GM12878 (cell line): ENCODE measurements around the gene TUBGCP3. TPM values are rescaled to one million over a fixed set of nuclear protein-coding genes. Genes with fewer than 3 reads are reported as not detected.
A peak's percentile ranks its signal among the peaks of the same experiment; 100 is the strongest.

Experiments used
- ATAC-seq: fragments of 200-7000 bp; cut with Tn5 transposase; 3 replicates; pipeline ENCODE4 v1.9.1; 2020; ENCODE audit warnings: mild to moderate bottlenecking, moderate library complexity
- BruUV-seq: library from RNA; stranded (reverse); fragments of 400-500 nt; replicated peaks from 2 replicates; lab custom pipeline; 2021; lab: Mats Ljungman, UMichigan
- CTCF ChIA-PET: fragments of 300-600 bp; sonication (Branson Sonifier 250); formaldehyde crosslinking; extraction: SDS; loops from one replicate; lab custom pipeline; 2021; ENCODE audit warnings: inconsistent platforms; lab: Yijun Ruan, JAX
- POLR2A ChIA-PET: fragments of 350-600 bp; formaldehyde crosslinking; extraction: SDS; loops from one replicate; lab custom pipeline; 2021; ENCODE audit warnings: inconsistent platforms; lab: Charles Lee
- RAD21 ChIA-PET: fragments of 300-600 bp; sonication (Branson Sonifier 250); formaldehyde crosslinking; loops from one replicate; lab custom pipeline; 2023; ENCODE audit warnings: antibody characterized with exemption; ENCODE audit not compliant: unreplicated experiment; lab: Charles Lee
- SMC1A ChIA-PET: fragments of 300-600 bp; sonication (Branson Sonifier 250); formaldehyde crosslinking; loops from one replicate; lab custom pipeline; 2023; ENCODE audit not compliant: unreplicated experiment, uncharacterized antibody; lab: Charles Lee
- DNase-seq: peaks from one replicate; pipeline ENCODE4 v3.0.0-alpha.2; 2011; ENCODE audit warnings: low read depth, low spot score
- FAIRE-seq: peaks from 3 replicates; lab custom pipeline; 2011; peaks lifted over from hg19 to GRCh38; lab: Jason Lieb, UNC
- H2AFZ ChIP-seq: 2 replicates; pipeline ENCODE4 v1.6.0; 2011; ENCODE audit warnings: low read depth, low read length, control low read depth; ENCODE audit not compliant: control insufficient read depth
- H3K27ac ChIP-seq: 2 replicates; pipeline ENCODE4 v1.5.1; 2011; ENCODE audit warnings: control low read depth; ENCODE audit not compliant: control insufficient read depth, insufficient read depth
- H3K27me3 ChIP-seq, 2 experiments: replicated peaks in 1 of 2; 2 replicates each; pipeline versions ENCODE4 v1.6.0 to v1.6.1; 2011; ENCODE audit warnings: low read length in 1 of 2; ENCODE audit not compliant: control insufficient read depth in 2 of 2, insufficient read depth in 2 of 2
- H3K36me3 ChIP-seq, 2 experiments: 2 replicates each; pipeline ENCODE4 v1.5.1; 2011; ENCODE audit warnings: low read length in 1 of 2; ENCODE audit not compliant: control insufficient read depth in 2 of 2, insufficient read depth in 2 of 2
- H3K4me1 ChIP-seq: 2 replicates; pipeline ENCODE4 v1.6.1; 2011; ENCODE audit warnings: mild to moderate bottlenecking, low read length, moderate library complexity, mixed read lengths; ENCODE audit not compliant: control insufficient read depth, insufficient read depth
- H3K4me2 ChIP-seq: 2 replicates; pipeline ENCODE4 v1.6.0; 2011; ENCODE audit warnings: control low read depth; ENCODE audit not compliant: control insufficient read depth, insufficient read depth
- H3K4me3 ChIP-seq: fragments of 200-600 bp; sonication (generic); 2 replicates; pipeline ENCODE4 v1.5.1; 2016
- H3K79me2 ChIP-seq: 2 replicates; pipeline ENCODE4 v1.6.0; 2011; ENCODE audit warnings: low read length; ENCODE audit not compliant: control insufficient read depth, insufficient read depth
- H3K9ac ChIP-seq: 2 replicates; pipeline ENCODE4 v1.8.0; 2011; ENCODE audit warnings: low read length, control low read depth, mixed read lengths; ENCODE audit not compliant: control insufficient read depth, insufficient read depth
- H3K9me3 ChIP-seq: replicated peaks from 3 replicates; pipeline ENCODE4 v1.5.1; 2011; ENCODE audit warnings: mild to moderate bottlenecking, low read length; ENCODE audit not compliant: control insufficient read depth, insufficient read depth
- H4K20me1 ChIP-seq: 2 replicates; pipeline ENCODE4 v1.6.0; 2011; ENCODE audit not compliant: control insufficient read depth, insufficient read depth
- BRCA1 ChIP-seq: IDR thresholded peaks from 2 replicates; pipeline ENCODE4 v1.6.1; 2011; ENCODE audit warnings: low read depth, low read length, improper control_type of control experiment
- CTCF ChIP-seq, 3 experiments: IDR thresholded peaks in 2 of 3; conservative IDR thresholded peaks in 1 of 3; 2 replicates each; pipeline ENCODE4 v1.5.1; 2011; ENCODE audit warnings: low read depth in 3 of 3, low read length in 3 of 3, mild to moderate bottlenecking in 3 of 3, control low read depth in 2 of 3, moderate library complexity in 2 of 3, inconsistent platforms in 1 of 3, mixed read lengths in 1 of 3; ENCODE audit not compliant: control insufficient read depth in 2 of 3, insufficient read depth in 1 of 3; ENCODE audit errors: extremely low read depth in 1 of 3
- DPF2 ChIP-seq: fragments of 450-650 bp; IDR thresholded peaks from 2 replicates; pipeline ENCODE4 v1.6.1; 2017; ENCODE audit warnings: mild to moderate bottlenecking
- FOS ChIP-seq: IDR thresholded peaks from 3 replicates; pipeline ENCODE4 v1.6.1; 2011; ENCODE audit warnings: borderline replicate concordance; ENCODE audit not compliant: insufficient read length; ENCODE audit errors: extremely low read depth
- HDAC6 ChIP-seq: fragments of 200-600 bp; sonication (generic); IDR thresholded peaks from one replicate; pipeline ENCODE4 v1.8.0; 2017; ENCODE audit warnings: antibody characterized with exemption; ENCODE audit not compliant: unreplicated experiment
- MEF2B ChIP-seq: fragments of 450-650 bp; IDR thresholded peaks from 2 replicates; pipeline ENCODE4 v1.6.1; 2018; ENCODE audit warnings: mild to moderate bottlenecking, moderate library complexity; ENCODE audit not compliant: partially characterized antibody, poor library complexity, severe bottlenecking
- MYC ChIP-seq: IDR thresholded peaks from 2 replicates; pipeline ENCODE4 v1.6.1; 2011; ENCODE audit warnings: mild to moderate bottlenecking, low read length, moderate library complexity, inconsistent platforms; ENCODE audit not compliant: insufficient read depth, insufficient replicate concordance, insufficient read length, severe bottlenecking
- NFYB ChIP-seq: IDR thresholded peaks from 2 replicates; pipeline ENCODE4 v1.6.1; 2011; ENCODE audit warnings: low read depth, mild to moderate bottlenecking, low read length, improper control_type of control experiment, moderate library complexity; ENCODE audit not compliant: insufficient read depth
- NRF1 ChIP-seq: conservative IDR thresholded peaks from 2 replicates; pipeline ENCODE4 v1.6.1; 2011; ENCODE audit warnings: mild to moderate bottlenecking, low read depth, low read length, improper control_type of control experiment
- PAX5 ChIP-seq: IDR thresholded peaks from 2 replicates; pipeline ENCODE4 v1.6.1; 2011; ENCODE audit warnings: low read depth, low read length, borderline replicate concordance
- POLR2A ChIP-seq: IDR thresholded peaks from 2 replicates; pipeline ENCODE4 v1.6.1; 2011; ENCODE audit warnings: low read depth, mild to moderate bottlenecking, low read length
- RCOR1 ChIP-seq: conservative IDR thresholded peaks from 2 replicates; pipeline ENCODE4 v1.6.1; 2012; ENCODE audit warnings: low read depth, low read length, improper control_type of control experiment
- RFX5 ChIP-seq: IDR thresholded peaks from 2 replicates; pipeline ENCODE4 v1.6.1; 2011; ENCODE audit warnings: low read depth, low read length, improper control_type of control experiment
- SIX5 ChIP-seq: IDR thresholded peaks from 2 replicates; pipeline ENCODE4 v1.6.1; 2011; ENCODE audit warnings: mild to moderate bottlenecking, low read depth, low read length, moderate library complexity; ENCODE audit not compliant: severe bottlenecking
- TARDBP ChIP-seq: IDR thresholded peaks from 2 replicates; pipeline ENCODE4 v1.6.1; 2016; ENCODE audit warnings: borderline replicate concordance
- USF2 ChIP-seq: IDR thresholded peaks from 2 replicates; pipeline ENCODE4 v1.6.1; 2011; ENCODE audit warnings: low read depth, low read length, improper control_type of control experiment, borderline replicate concordance
- ZBED1 ChIP-seq: IDR thresholded peaks from 2 replicates; pipeline ENCODE4 v1.6.1; 2016; ENCODE audit warnings: borderline replicate concordance
- ZNF592 ChIP-seq: fragments of 450-650 bp; IDR thresholded peaks from 2 replicates; pipeline ENCODE4 v1.6.1; 2017; ENCODE audit warnings: mild to moderate bottlenecking, moderate library complexity
- WGBS: methylation state at CpG from one replicate; pipeline ENCODE4 v1.1.6; 2016; ENCODE audit warnings: low lambda C conversion rate; ENCODE audit not compliant: insufficient replicate concordance, insufficient coverage; ENCODE audit errors: missing lambda C conversion rate; 5-methylcytosine and 5-hydroxymethylcytosine counted together
- in situ Hi-C: fragments of 300-500 bp; cut with MboI; formaldehyde crosslinking; loops from 9 replicates; pipeline ENCODE4 v1.14.3; 2018; ENCODE audit warnings: mixed read lengths
- intact Hi-C: fragments of 100-400 bp; cut with micrococcal nuclease; formaldehyde crosslinking; loops from one replicate; pipeline ENCODE4 v1.14.2; 2022; ENCODE audit not compliant: unreplicated experiment
- polyA plus RNA-seq, 11 experiments: library from polyadenylated mRNA; depleted of rRNA in 4 of 11; unstranded in 6 of 11; stranded (reverse) in 5 of 11; fragments of >200 nt; fragmentation: Nextera tagmentation in 4 of 11; fragmentation: Illumina TruSeq in 1 of 11; extraction: Ambion mirVana in 4 of 11; extraction: Trizol in 1 of 11; gene quantifications; 1 replicate in 1 of 11; 2 replicates in 10 of 11; pipeline versions ENCODE4 v1.2.1 to v1.2.3, GENCODE V29; 2011 to 2016; ENCODE audit warnings: inconsistent platforms in 2 of 11, missing spikeins in 2 of 11, low read depth in 1 of 11
- total RNA-seq, 4 experiments: library from RNA; depleted of rRNA in 3 of 4; stranded (reverse); fragments of >200 nt in 3 of 4; fragmentation: Illumina TruSeq in 1 of 4; extraction: Trizol in 1 of 4; gene quantifications; 2 replicates each; pipeline versions ENCODE4 v1.2.1 to v1.2.3, GENCODE V29; 2013 to 2021

TUBGCP3 gene
- total and polyA plus RNA-seq, 10 of the 15 experiments (the other 5 are each of a cell fraction or from before 2014, with no cell fraction given), result 4.0 to 34.0 (median 22.6) TPM

- TF ChIP-seq CTCF (IDR thresholded peaks at IDR 0.05 in 2 of 3, conservative IDR thresholded peaks at IDR 0.05 in 1 of 3; ENCODE audit: control insufficient read depth in 2 of 3, extremely low read depth in 1 of 3, insufficient read depth in 1 of 3, low read depth in 3 of 3, low read length in 3 of 3) (no peak), FOS (no peak), MYC (no peak), HDAC6 (no peak)
- TF ChIP-seq, all 136 proteins: peak for 0
Measured at GRCh38 chr13:112562254-112562653, 25.7 kb downstream of the TUBGCP3 start (continued).

- Histone ChIP-seq H3K4me3 (no peak overlapping the region), H3K9me3 (no peaks in the 10 kb centered on the region), H3K27me3 (no peaks in the 10 kb centered on the region), H4K20me1 (no peaks in the 10 kb centered on the region), H3K9ac (no peak overlapping the region), H3K4me2 (no peak overlapping the region), H3K79me2 (peaks cover 5% of the 10 kb centered on the region), H3K27ac (no peak overlapping the region), H3K4me1 (no peaks in the 10 kb centered on the region), H3K36me3 (peaks cover 21% of the 10 kb centered on the region in 2 experiments; a peak in 3 of 4 replicates), H2AFZ (no peak overlapping the region)
- no peak for ATAC-seq
- ChIA-PET SMC1A (no interaction called here), CTCF (no interaction called here), POLR2A (no interaction called here), RAD21 (no interaction called here)
- WGBS, result 12% methylated on average over 10 of the region's 10 CpGs
- FAIRE-seq, result peak; percentile 41
- in situ Hi-C loops (no loop called here), intact Hi-C loops (no loop called here)
- no peak for DNase-seq
- no TSS peak for BruUV-seq
- TF ChIP-seq NFYB, result no peak
- TF ChIP-seq RFX5, result no peak
- TF ChIP-seq PAX5, result no peak
- no peak for TF ChIP-seq POLR2A
- no peak for TF ChIP-seq RCOR1
- no peak for TF ChIP-seq USF2
- TF ChIP-seq TARDBP, result no peak
- no peak for TF ChIP-seq DPF2
- no peak for TF ChIP-seq MEF2B
- TF ChIP-seq NRF1, result no peak
- TF ChIP-seq SIX5, result no peak
- TF ChIP-seq BRCA1, result no peak
- TF ChIP-seq ZNF592, result no peak
- TF ChIP-seq ZBED1, result no peak
Measured at GRCh38 chr13:112561478-112561877, 26.5 kb downstream of the TUBGCP3 start.
